ENCODE measurements around the gene KIF26B. TPM values are rescaled to one million over a fixed set of nuclear protein-coding genes. Genes with fewer than 3 reads are reported as not detected.

KIF26B gene
- total RNA-seq, 1 donor from 2014 or later: 0.13 TPM

GRCh38 chr1:245143849-245144248, 10.9 kb upstream of the KIF26B start:
- Mint-ChIP-seq H3K27me3 (ENCODE audit: insufficient read depth) (peaks cover 4% of the 10 kb centered on the region), H3K27ac (no peak overlapping the region), H3K9me3 (no peaks in the 10 kb centered on the region), H3K36me3 (ENCODE audit: low read depth) (no peaks in the 10 kb centered on the region), H3K4me1 (ENCODE audit: low read depth) (no peaks in the 10 kb centered on the region), H3K4me3 (no peak overlapping the region)
- intact Hi-C loops (cut with micrococcal nuclease): no loop called here
- DNase-seq (ENCODE audit: low spot score): no peak

- H3K9me3 Mint-ChIP-seq: no peaks in the 10 kb centered on the region
- intact Hi-C loops (cut with micrococcal nuclease): no loop called here
- no peak for DNase-seq (ENCODE audit: low spot score)
- no peak overlapping the region for H3K27ac Mint-ChIP-seq
- H3K4me3 Mint-ChIP-seq: no peak overlapping the region
- H3K36me3 Mint-ChIP-seq (ENCODE audit: low read depth): no peaks in the 10 kb centered on the region
- H3K4me1 Mint-ChIP-seq (ENCODE audit: low read depth): peaks cover 1% of the 10 kb centered on the region
- peaks cover 31% of the 10 kb centered on the region for H3K27me3 Mint-ChIP-seq (ENCODE audit: insufficient read depth)
Measured at GRCh38 chr1:245148069-245148468, 6.7 kb upstream of the KIF26B start.

GRCh38 chr1:245148861-245149260, 5.9 kb upstream of the KIF26B start:
- no peaks in the 10 kb centered on the region for H3K9me3 Mint-ChIP-seq
- DNase-seq (ENCODE audit: low spot score): no peak
- peaks cover 39% of the 10 kb centered on the region for H3K27me3 Mint-ChIP-seq (ENCODE audit: insufficient read depth)
- H3K27ac Mint-ChIP-seq: no peak overlapping the region
- H3K36me3 Mint-ChIP-seq (ENCODE audit: low read depth): no peaks in the 10 kb centered on the region
- intact Hi-C loops (cut with micrococcal nuclease): no loop called here
- H3K4me1 Mint-ChIP-seq (ENCODE audit: low read depth): peaks cover 9% of the 10 kb centered on the region
- no peak overlapping the region for H3K4me3 Mint-ChIP-seq

- intact Hi-C loops (cut with micrococcal nuclease): loop anchor here (1.0 to 10.0 kb wide), 8 partner anchors 229 to 1542 kb away; partner anchors contain the start of genes CNST, HNRNPU and TFB2M
- peaks cover 13% of the 10 kb centered on the region for H3K4me1 Mint-ChIP-seq (ENCODE audit: low read depth)
- peaks cover 62% of the 10 kb centered on the region for H3K27me3 Mint-ChIP-seq (ENCODE audit: insufficient read depth)
- no peak overlapping the region for H3K27ac Mint-ChIP-seq
- H3K9me3 Mint-ChIP-seq: no peaks in the 10 kb centered on the region
- peak; percentile 25 for DNase-seq (ENCODE audit: low spot score)
- peak overlapping the region; percentile 75 for H3K4me3 Mint-ChIP-seq
- H3K36me3 Mint-ChIP-seq (ENCODE audit: low read depth): no peaks in the 10 kb centered on the region
Measured at GRCh38 chr1:245153081-245153551, 1.7 kb upstream of the KIF26B start.

GRCh38 chr1:245153552-245154428, 995 bp upstream of the KIF26B start:
- no peak for DNase-seq (ENCODE audit: low spot score)
- H3K4me3 Mint-ChIP-seq: peak overlapping the region; percentile 75
- no peaks in the 10 kb centered on the region for H3K36me3 Mint-ChIP-seq (ENCODE audit: low read depth)
- no peak overlapping the region for H3K27ac Mint-ChIP-seq
- intact Hi-C loops (cut with micrococcal nuclease): loop anchor here (1.0 to 10.0 kb wide), 8 partner anchors 229 to 1541 kb away; partner anchors contain the start of genes CNST, HNRNPU and TFB2M
- H3K27me3 Mint-ChIP-seq (ENCODE audit: insufficient read depth): peaks cover 64% of the 10 kb centered on the region
- peaks cover 13% of the 10 kb centered on the region for H3K4me1 Mint-ChIP-seq (ENCODE audit: low read depth)
- H3K9me3 Mint-ChIP-seq: no peaks in the 10 kb centered on the region

GRCh38 chr1:245155272-245156040, 671 bp downstream of the KIF26B start:
- no peak for DNase-seq (ENCODE audit: low spot score)
- H3K9me3 Mint-ChIP-seq: no peaks in the 10 kb centered on the region
- peaks cover 68% of the 10 kb centered on the region for H3K27me3 Mint-ChIP-seq (ENCODE audit: insufficient read depth)
- H3K27ac Mint-ChIP-seq: no peak overlapping the region
- H3K4me3 Mint-ChIP-seq: peak overlapping the region; percentile 77
- intact Hi-C loops (cut with micrococcal nuclease): loop anchor here (1.0 to 10.0 kb wide), 7 partner anchors 291 to 1539 kb away; partner anchors contain the start of gene HNRNPU
- H3K36me3 Mint-ChIP-seq (ENCODE audit: low read depth): no peaks in the 10 kb centered on the region
- H3K4me1 Mint-ChIP-seq (ENCODE audit: low read depth): peaks cover 13% of the 10 kb centered on the region

- no peak overlapping the region for H3K27ac Mint-ChIP-seq
- peak overlapping the region; percentile 77 for H3K4me3 Mint-ChIP-seq
- H3K27me3 Mint-ChIP-seq (ENCODE audit: insufficient read depth): peaks cover 62% of the 10 kb centered on the region
- intact Hi-C loops (cut with micrococcal nuclease): loop anchor here (1.0 to 10.0 kb wide), 7 partner anchors 291 to 1539 kb away; partner anchors contain the start of gene HNRNPU
- peaks cover 13% of the 10 kb centered on the region for H3K4me1 Mint-ChIP-seq (ENCODE audit: low read depth)
- no peaks in the 10 kb centered on the region for H3K9me3 Mint-ChIP-seq
- no peaks in the 10 kb centered on the region for H3K36me3 Mint-ChIP-seq (ENCODE audit: low read depth)
- peak; percentile 78 for DNase-seq (ENCODE audit: low spot score)
Measured at GRCh38 chr1:245156041-245156735, 1.4 kb downstream of the KIF26B start.

- Mint-ChIP-seq H3K27me3 (ENCODE audit: insufficient read depth) (peaks cover 57% of the 10 kb centered on the region), H3K4me3 (peak overlapping the region; percentile 69), H3K4me1 (ENCODE audit: low read depth) (peaks cover 13% of the 10 kb centered on the region), H3K9me3 (no peaks in the 10 kb centered on the region), H3K36me3 (ENCODE audit: low read depth) (no peaks in the 10 kb centered on the region), H3K27ac (no peak overlapping the region)
- intact Hi-C loops (cut with micrococcal nuclease): loop anchor here (1.0 to 10.0 kb wide), 7 partner anchors 292 to 1538 kb away; partner anchors contain the start of gene HNRNPU
- no peak for DNase-seq (ENCODE audit: low spot score)
Measured at GRCh38 chr1:245156736-245157505, 2.1 kb downstream of the KIF26B start.

- DNase-seq (ENCODE audit: low spot score): no peak
- no peaks in the 10 kb centered on the region for H3K9me3 Mint-ChIP-seq
- no peak overlapping the region for H3K27ac Mint-ChIP-seq
- H3K27me3 Mint-ChIP-seq (ENCODE audit: insufficient read depth): peaks cover 38% of the 10 kb centered on the region
- intact Hi-C loops (cut with micrococcal nuclease): loop anchor here (10.0 kb wide), 5 partner anchors 294 to 1536 kb away; partner anchors contain the start of gene HNRNPU
- H3K36me3 Mint-ChIP-seq (ENCODE audit: low read depth): no peaks in the 10 kb centered on the region
- no peak overlapping the region for H3K4me3 Mint-ChIP-seq
- peaks cover 5% of the 10 kb centered on the region for H3K4me1 Mint-ChIP-seq (ENCODE audit: low read depth)
Measured at GRCh38 chr1:245158913-245159312, 4.1 kb downstream of the KIF26B start.

- intact Hi-C loops (cut with micrococcal nuclease): no loop called here
Measured at GRCh38 chr1:245160288-245160687, 5.5 kb downstream of the KIF26B start.

GRCh38 chr1:245160741-245161400, 6.1 kb downstream of the KIF26B start:
- no peak for DNase-seq (ENCODE audit: low spot score)
- Mint-ChIP-seq H3K36me3 (ENCODE audit: low read depth) (no peaks in the 10 kb centered on the region), H3K27me3 (ENCODE audit: insufficient read depth) (peaks cover 32% of the 10 kb centered on the region), H3K4me3 (no peak overlapping the region), H3K9me3 (no peaks in the 10 kb centered on the region), H3K4me1 (ENCODE audit: low read depth) (peaks cover 5% of the 10 kb centered on the region), H3K27ac (no peak overlapping the region)
- intact Hi-C loops (cut with micrococcal nuclease): no loop called here

More at GRCh38 chr1:245160288-245160687, 5.5 kb downstream of the KIF26B start:
- H3K36me3 Mint-ChIP-seq (ENCODE audit: low read depth): no peaks in the 10 kb centered on the region
- no peak overlapping the region for H3K4me3 Mint-ChIP-seq
- no peak for DNase-seq (ENCODE audit: low spot score)
- H3K9me3 Mint-ChIP-seq: no peaks in the 10 kb centered on the region
- no peak overlapping the region for H3K27ac Mint-ChIP-seq
- H3K27me3 Mint-ChIP-seq (ENCODE audit: insufficient read depth): peaks cover 33% of the 10 kb centered on the region
- peaks cover 5% of the 10 kb centered on the region for H3K4me1 Mint-ChIP-seq (ENCODE audit: low read depth)
